A549 (cell line): Measurements from ENCODE around the gene ARGLU1.

ENCODE experiments used
- CTCF ChIP-seq: fragments of >200 bp; sonication (Bioruptor Twin); formaldehyde crosslinking; IDR thresholded peaks from 3 replicates; pipeline ENCODE4 v1.5.1; 2016
- EHF ChIP-seq: fragments of 250-450 bp; sonication (Bioruptor Pico); IDR thresholded peaks from 2 replicates; pipeline ENCODE4 v1.5.0; 2020; ENCODE audit warnings: mild to moderate bottlenecking
- FOXS1 ChIP-seq: fragments of 250-450 bp; sonication (Bioruptor Pico); IDR thresholded peaks from 2 replicates; pipeline ENCODE4 v1.5.0; 2020; ENCODE audit warnings: mild to moderate bottlenecking, moderate library complexity
- NFE2L2 ChIP-seq: fragments of 150-350 bp; conservative IDR thresholded peaks from 2 replicates; pipeline ENCODE4 v1.6.1; 2014; ENCODE audit warnings: low read length
- POLR2A ChIP-seq: IDR thresholded peaks from 2 replicates; pipeline ENCODE4 v1.6.1; 2012; ENCODE audit warnings: mild to moderate bottlenecking, low read length
- RAD21 ChIP-seq, 2 experiments: fragments of >200 bp in 1 of 2; sonication (Bioruptor Twin) in 1 of 2; formaldehyde crosslinking in 1 of 2; IDR thresholded peaks in 1 of 2; conservative IDR thresholded peaks in 1 of 2; 2 replicates in 1 of 2; 3 replicates in 1 of 2; pipeline ENCODE4 v1.6.1; 2012 to 2018; ENCODE audit warnings: inconsistent platforms in 1 of 2
- RCOR1 ChIP-seq: fragments of 150-350 bp; IDR thresholded peaks from 2 replicates; pipeline ENCODE4 v1.6.1; 2014; ENCODE audit warnings: antibody characterized with exemption, low read length, low read depth
- TF ChIP-seq, protein P1 (sequence below): IDR thresholded peaks from 2 replicates; pipeline ENCODE4 v1.6.1; 2012

DNA sequence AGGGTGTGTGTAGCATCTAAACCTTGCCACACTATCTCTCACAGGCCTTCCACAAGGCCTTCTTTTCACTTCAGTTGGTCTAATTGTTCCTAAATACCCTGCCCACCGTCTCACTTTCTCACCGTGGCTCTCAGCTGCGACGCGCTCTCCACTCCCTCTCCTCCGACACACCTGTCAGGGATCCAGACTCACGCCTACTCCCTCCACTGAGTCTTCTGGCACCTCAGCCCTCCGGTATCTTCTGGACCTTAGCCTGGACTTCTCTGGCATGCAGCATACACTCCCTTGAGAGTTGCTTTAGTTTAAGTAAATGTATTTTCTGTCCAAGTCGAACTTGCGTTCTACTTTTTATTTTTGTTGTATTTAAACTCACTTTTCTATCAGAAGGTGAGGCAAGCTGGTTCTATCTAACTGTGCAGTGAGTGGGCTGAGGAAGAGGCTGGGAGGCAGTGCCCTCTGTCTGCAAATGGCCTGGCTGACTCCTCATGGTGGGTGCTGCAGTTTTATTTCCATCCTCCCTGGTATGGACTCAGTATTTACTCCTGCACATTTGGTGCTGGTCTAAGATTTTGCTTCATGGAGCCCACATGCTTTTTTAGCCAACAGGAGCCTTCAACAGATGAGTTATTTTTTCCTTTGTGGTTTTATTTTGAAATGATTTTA lies 28.5 kb upstream of the ARGLU1 start:
- TF ChIP-seq, protein P1, sequence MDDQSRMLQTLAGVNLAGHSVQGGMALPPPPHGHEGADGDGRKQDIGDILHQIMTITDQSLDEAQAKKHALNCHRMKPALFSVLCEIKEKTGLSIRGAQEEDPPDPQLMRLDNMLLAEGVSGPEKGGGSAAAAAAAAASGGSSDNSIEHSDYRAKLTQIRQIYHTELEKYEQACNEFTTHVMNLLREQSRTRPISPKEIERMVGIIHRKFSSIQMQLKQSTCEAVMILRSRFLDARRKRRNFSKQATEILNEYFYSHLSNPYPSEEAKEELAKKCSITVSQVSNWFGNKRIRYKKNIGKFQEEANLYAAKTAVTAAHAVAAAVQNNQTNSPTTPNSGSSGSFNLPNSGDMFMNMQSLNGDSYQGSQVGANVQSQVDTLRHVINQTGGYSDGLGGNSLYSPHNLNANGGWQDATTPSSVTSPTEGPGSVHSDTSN = no peak
- TF ChIP-seq RAD21 (conservative IDR thresholded peaks at IDR 0.05 in 1 of 2, IDR thresholded peaks at IDR 0.05 in 1 of 2) = no peak
- TF ChIP-seq CTCF = no peak
- TF ChIP-seq POLR2A = no peak
- TF ChIP-seq NFE2L2 = no peak
- no peak for TF ChIP-seq RCOR1
- TF ChIP-seq FOXS1 = no peak
- TF ChIP-seq EHF (CRISPR knock-in tag) = no peak
